SU-DHL-6 (cell line): Measurements from ENCODE around the gene ANP32B.

ENCODE experiments used
- H2AFZ ChIP-seq: fragments of 200-600 bp; sonication (generic); 2 replicates; pipeline ENCODE4 v1.6.1; 2014; ENCODE audit warnings: low read depth, mild to moderate bottlenecking, moderate library complexity, mixed read lengths, antibody characterized with exemption, low read length; ENCODE audit not compliant: severe bottlenecking
- H3F3A ChIP-seq: fragments of 200-600 bp; shearing (Covaris generic); 2 replicates; pipeline ENCODE4 v1.6.0; 2016; ENCODE audit warnings: antibody characterized with exemption, mild to moderate bottlenecking; ENCODE audit not compliant: insufficient read depth
- H3K27ac ChIP-seq: fragments of 200-600 bp; sonication (generic); 2 replicates; pipeline ENCODE4 v1.5.1; 2016; ENCODE audit warnings: low read depth, mild to moderate bottlenecking, low read length, moderate library complexity, mixed read lengths
- H3K27me3 ChIP-seq: fragments of 200-600 bp; sonication (generic), shearing (Covaris generic); 2 replicates; pipeline ENCODE4 v1.6.0; 2014; ENCODE audit warnings: mild to moderate bottlenecking, low read length
- H3K36me3 ChIP-seq: fragments of 200-600 bp; sonication (generic); 2 replicates; pipeline ENCODE4 v1.6.1; 2014; ENCODE audit warnings: mild to moderate bottlenecking, low read length, mixed read lengths
- H3K4me2 ChIP-seq: fragments of 300-600, 200-600 bp; shearing (Covaris generic), sonication (generic); 2 replicates; pipeline ENCODE4 v1.6.0; 2014; ENCODE audit warnings: low read length, low read depth, mild to moderate bottlenecking; ENCODE audit not compliant: poor library complexity, severe bottlenecking
- H3K4me3 ChIP-seq: fragments of 200-600 bp; sonication (generic); 2 replicates; pipeline ENCODE4 v1.5.1; 2014; ENCODE audit warnings: antibody characterized with exemption, low read length, mild to moderate bottlenecking, mixed read lengths; ENCODE audit not compliant: insufficient read depth, poor library complexity, severe bottlenecking
- H3K79me2 ChIP-seq: fragments of 200-600 bp; sonication (generic); 2 replicates; pipeline ENCODE4 v1.6.1; 2014; ENCODE audit warnings: mild to moderate bottlenecking, low read length, moderate library complexity; ENCODE audit not compliant: insufficient read depth
- H3K9ac ChIP-seq: fragments of 200-600 bp; sonication (generic); 2 replicates; pipeline ENCODE4 v1.7.0; 2014; ENCODE audit warnings: mild to moderate bottlenecking, low read length
- H3K9me2 ChIP-seq: fragments of 200-600 bp; sonication (generic); replicated peaks from 2 replicates; pipeline ENCODE4 v1.6.1; 2014; ENCODE audit warnings: low read length; ENCODE audit not compliant: insufficient read depth
- H3K9me3 ChIP-seq: fragments of 200-600 bp; sonication (generic); 2 replicates; pipeline ENCODE4 v1.6.1; 2014; ENCODE audit warnings: low read length, mixed read lengths; ENCODE audit not compliant: insufficient read depth
- H4K20me1 ChIP-seq: fragments of 200-600 bp; sonication (generic); 2 replicates; pipeline ENCODE4 v1.6.1; 2014; ENCODE audit warnings: low read depth, mild to moderate bottlenecking, antibody characterized with exemption, low read length, moderate library complexity, mixed read lengths
- CTCF ChIP-seq: fragments of 200-600 bp; sonication (generic); IDR thresholded peaks from one replicate; pipeline ENCODE4 v1.5.1; 2017; ENCODE audit warnings: antibody characterized with exemption, mild to moderate bottlenecking, low read length, moderate library complexity; ENCODE audit not compliant: insufficient read depth, poor library complexity, severe bottlenecking
- EZH2phosphoT487 ChIP-seq: fragments of 200-600 bp; sonication (generic), shearing (Covaris generic); conservative IDR thresholded peaks from 2 replicates; pipeline ENCODE4 v1.6.1; 2018; ENCODE audit warnings: mild to moderate bottlenecking, antibody characterized with exemption, low read length, moderate library complexity, mixed read lengths

The ANP32B gene

GRCh38 chr9:98057138-98057799, 74.1 kb downstream of the ANP32B start:
- H3K4me2 ChIP-seq: peak overlapping the region; percentile 65
- peaks cover under 1% of the 10 kb centered on the region; the same call in 1 of the 2 replicates for H3K36me3 ChIP-seq
- H3K27ac ChIP-seq: 0 out of 2 replicates have a peak overlapping the region, but pooled peaks have one; percentile 11
- TF ChIP-seq EZH2phosphoT487 (no peak), CTCF (no peak)
- H3K9me2 ChIP-seq: no peaks in the 10 kb centered on the region
- H2AFZ ChIP-seq: peak overlapping the region; percentile 63
- no peaks in the 10 kb centered on the region for H4K20me1 ChIP-seq
- peaks cover 19% of the 10 kb centered on the region for H3K79me2 ChIP-seq
- no peaks in the 10 kb centered on the region for H3F3A ChIP-seq
- no peaks in the 10 kb centered on the region for H3K27me3 ChIP-seq
- peak overlapping the region; percentile 70 for H3K9ac ChIP-seq
- no peaks in the 10 kb centered on the region for H3K9me3 ChIP-seq
- H3K4me3 ChIP-seq: peak overlapping the region; percentile 81

- H2AFZ ChIP-seq: no peak overlapping the region
- no peaks in the 10 kb centered on the region for H4K20me1 ChIP-seq
- no peak overlapping the region for H3K9ac ChIP-seq
- H3K4me3 ChIP-seq: no peak overlapping the region
- H3K27me3 ChIP-seq: no peaks in the 10 kb centered on the region
- no peaks in the 10 kb centered on the region for H3K9me3 ChIP-seq
- TF ChIP-seq CTCF: no peak
- no peak for TF ChIP-seq EZH2phosphoT487
- H3K27ac ChIP-seq: no peak overlapping the region
- peaks cover 20% of the 10 kb centered on the region for H3K79me2 ChIP-seq
- H3K36me3 ChIP-seq: peaks cover 3% of the 10 kb centered on the region; the same call in 1 of the 2 replicates
- H3K9me2 ChIP-seq: no peaks in the 10 kb centered on the region
- H3K4me2 ChIP-seq: no peak overlapping the region
- no peaks in the 10 kb centered on the region for H3F3A ChIP-seq
These were observed 79.0 kb downstream of the ANP32B start for GRCh38 chr9:98062161-98062560.

GRCh38 chr9:98064623-98065392, 81.7 kb downstream of the ANP32B start:
- TF ChIP-seq EZH2phosphoT487 (no peak), CTCF (no peak)
- Histone ChIP-seq H3F3A (no peaks in the 10 kb centered on the region), H3K79me2 (peaks cover 6% of the 10 kb centered on the region), H2AFZ (no peak overlapping the region), H3K27ac (no peak overlapping the region), H3K27me3 (no peaks in the 10 kb centered on the region), H4K20me1 (no peaks in the 10 kb centered on the region), H3K9me2 (no peaks in the 10 kb centered on the region), H3K4me3 (no peak overlapping the region), H3K4me2 (no peak overlapping the region), H3K9ac (no peak overlapping the region), H3K9me3 (no peaks in the 10 kb centered on the region), H3K36me3 (peaks cover 3% of the 10 kb centered on the region; the same call in 1 of the 2 replicates)
